PC-3 (cell line): ENCODE results near the gene ETFA. TPM values are rescaled to one million over a fixed set of nuclear protein-coding genes. Genes with fewer than 3 reads are reported as not detected.

Source experiments
- ATAC-seq: fragments of 200-7000 bp; cut with Tn5 transposase; 2 replicates; pipeline ENCODE4 v1.9.1; 2020; ENCODE audit warnings: mild to moderate bottlenecking, moderate library complexity
- BruUV-seq: library from RNA; stranded (reverse); fragments of 400-500 nt; replicated peaks from 2 replicates; lab custom pipeline; 2021; lab: Mats Ljungman, UMichigan
- CTCF ChIA-PET: fragments of 300-600 bp; sonication (Branson Sonifier 250); formaldehyde crosslinking; loops from one replicate; lab custom pipeline; 2022; ENCODE audit warnings: antibody characterized with exemption; lab: Charles Lee
- POLR2A ChIA-PET: fragments of 300-600 bp; sonication (Branson Sonifier 250); formaldehyde crosslinking; loops from one replicate; lab custom pipeline; 2022; ENCODE audit warnings: antibody characterized with exemption; ENCODE audit not compliant: unreplicated experiment; lab: Charles Lee
- DNase-seq: peaks from one replicate; pipeline ENCODE4 v3.0.0-alpha.2; 2015
- H2AFZ ChIP-seq: fragments of 300-600 bp; sonication (generic); 2 replicates; pipeline ENCODE4 v1.6.0; 2016; ENCODE audit warnings: antibody characterized with exemption, low read length
- H3F3A ChIP-seq: fragments of 300-600 bp; sonication (generic); one replicate; pipeline ENCODE4 v1.6.0; 2017; ENCODE audit warnings: antibody characterized with exemption, low read length, control low read depth, mild to moderate bottlenecking; ENCODE audit not compliant: unreplicated experiment
- H3K27ac ChIP-seq: fragments of 300-600 bp; sonication (generic); 2 replicates; pipeline ENCODE4 v1.5.1; 2016; ENCODE audit warnings: mild to moderate bottlenecking, low read length
- H3K27me3 ChIP-seq: fragments of 300-600 bp; sonication (generic); 2 replicates; pipeline ENCODE4 v1.6.1; 2016; ENCODE audit warnings: low read length, mixed read lengths
- H3K36me3 ChIP-seq: fragments of 300-600 bp; sonication (generic); 2 replicates; pipeline ENCODE4 v1.6.1; 2016; ENCODE audit warnings: low read depth, mixed run types, low read length, mixed read lengths
- H3K4me1 ChIP-seq: fragments of 300-600 bp; sonication (generic); 2 replicates; pipeline ENCODE4 v1.5.1; 2016; ENCODE audit warnings: low read length; ENCODE audit not compliant: insufficient read depth
- H3K4me2 ChIP-seq: fragments of 300-600 bp; sonication (generic); 2 replicates; pipeline ENCODE4 v1.6.0; 2016; ENCODE audit warnings: low read length
- H3K4me3 ChIP-seq: fragments of 300-600 bp; sonication (generic); 2 replicates; pipeline ENCODE4 v1.5.1; 2016; ENCODE audit warnings: mild to moderate bottlenecking, low read length, mixed read lengths
- H3K79me2 ChIP-seq: fragments of 300-600 bp; sonication (generic); 2 replicates; pipeline ENCODE4 v1.6.1; 2017; ENCODE audit warnings: low read length, mixed read lengths
- H3K9ac ChIP-seq: fragments of 300-600 bp; sonication (generic); 2 replicates; pipeline ENCODE4 v1.6.0; 2016; ENCODE audit warnings: mild to moderate bottlenecking, low read length
- H3K9me2 ChIP-seq: fragments of 300-600 bp; sonication (generic); replicated peaks from 2 replicates; pipeline ENCODE4 v1.6.1; 2016; ENCODE audit warnings: mixed run types, low read length, mixed read lengths
- H3K9me3 ChIP-seq: fragments of 300-600 bp; sonication (generic); 2 replicates; pipeline ENCODE4 v1.6.1; 2016; ENCODE audit warnings: low read length, mixed read lengths
- H4K20me1 ChIP-seq: fragments of 300-600 bp; sonication (generic); 2 replicates; pipeline ENCODE4 v1.6.1; 2016; ENCODE audit warnings: low read length, mixed read lengths
- CTCF ChIP-seq: fragments of 300-600 bp; sonication (generic); conservative IDR thresholded peaks from 2 replicates; pipeline ENCODE4 v1.5.1; 2017; ENCODE audit warnings: antibody characterized with exemption, low read depth, mild to moderate bottlenecking, low read length
- EZH2 ChIP-seq: fragments of 300-600 bp; sonication (generic); IDR thresholded peaks from one replicate; pipeline ENCODE4 v1.6.1; 2017; ENCODE audit warnings: antibody characterized with exemption, mild to moderate bottlenecking, low read length; ENCODE audit not compliant: unreplicated experiment
- EZH2phosphoT487 ChIP-seq: fragments of 300-600 bp; sonication (generic); IDR thresholded peaks from 2 replicates; pipeline ENCODE4 v1.6.1; 2018; ENCODE audit warnings: mild to moderate bottlenecking, antibody characterized with exemption, low read length, borderline replicate concordance
- intact Hi-C: fragments of 100-400 bp; cut with micrococcal nuclease; formaldehyde crosslinking; loops from 2 replicates; pipeline ENCODE4 v1.9.0; 2023
- total RNA-seq: library from RNA; depleted of rRNA; stranded (reverse); fragments of >200 nt; gene quantifications from 2 replicates; pipeline ENCODE4 v1.2.3, GENCODE V29; 2014

ETFA gene
- total RNA-seq, 1 experiment from 2014 or later, result 160 TPM

GRCh38 chr15:76193934-76194333, 117.3 kb downstream of the ETFA start:
- no peak for DNase-seq
- TF ChIP-seq EZH2phosphoT487 (no peak), CTCF (no peak), EZH2 (no peak)
- Histone ChIP-seq H3F3A (no peaks in the 10 kb centered on the region), H3K27me3 (no peaks in the 10 kb centered on the region), H3K9me2 (no peaks in the 10 kb centered on the region), H3K4me1 (peaks cover 34% of the 10 kb centered on the region), H3K36me3 (no peaks in the 10 kb centered on the region), H3K4me3 (no peak overlapping the region), H3K4me2 (no peak overlapping the region), H3K9me3 (no peaks in the 10 kb centered on the region), H4K20me1 (no peaks in the 10 kb centered on the region), H3K9ac (no peak overlapping the region), H2AFZ (no peak overlapping the region), H3K79me2 (no peaks in the 10 kb centered on the region), H3K27ac (no peak overlapping the region)
- no TSS peak for BruUV-seq
- ChIA-PET CTCF (no interaction called here), POLR2A (no interaction called here)
- ATAC-seq, result no peak
- intact Hi-C loops, result loop anchor here (10.0 kb wide), 1 partner anchor 91 kb away; no protein-coding TSS in a partner anchor

DNA sequence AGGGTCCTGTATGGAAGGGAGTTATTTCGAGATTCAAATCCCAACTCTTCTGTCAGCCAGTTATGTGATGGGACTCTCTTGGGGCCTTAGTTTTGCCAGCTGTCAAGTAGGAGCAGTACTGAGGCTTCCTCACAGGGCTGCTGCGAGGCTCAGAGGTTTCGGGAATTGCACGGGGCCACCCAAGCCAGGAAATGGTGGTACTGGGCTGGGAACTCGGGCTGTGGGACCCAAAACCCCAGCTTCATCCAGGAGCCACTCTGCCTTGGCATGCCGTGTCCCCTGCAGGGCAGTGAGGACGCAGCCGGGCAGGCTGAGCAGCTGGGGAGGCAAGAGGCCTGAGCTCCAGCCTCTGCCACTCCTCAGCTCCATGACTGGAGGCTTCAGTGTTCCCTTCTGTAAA, 118.6 kb downstream of the ETFA start:
- Histone ChIP-seq H3K27me3 (no peaks in the 10 kb centered on the region), H3K9me2 (no peaks in the 10 kb centered on the region), H3K4me3 (no peak overlapping the region), H2AFZ (no peak overlapping the region), H3K79me2 (no peaks in the 10 kb centered on the region), H3K27ac (no peak overlapping the region), H3K9me3 (no peaks in the 10 kb centered on the region), H3K9ac (no peak overlapping the region), H3F3A (no peaks in the 10 kb centered on the region), H3K4me1 (peaks cover 25% of the 10 kb centered on the region), H3K36me3 (no peaks in the 10 kb centered on the region), H4K20me1 (no peaks in the 10 kb centered on the region), H3K4me2 (no peak overlapping the region)
- DNase-seq, result no peak
- no TSS peak for BruUV-seq
- intact Hi-C loops, result loop anchor here (10.0 kb wide), 1 partner anchor 92 kb away; no protein-coding TSS in a partner anchor
- POLR2A ChIA-PET, result no interaction called here
- CTCF ChIA-PET, result no interaction called here
- TF ChIP-seq CTCF (no peak), EZH2 (no peak), EZH2phosphoT487 (no peak)
- no peak for ATAC-seq

DNA sequence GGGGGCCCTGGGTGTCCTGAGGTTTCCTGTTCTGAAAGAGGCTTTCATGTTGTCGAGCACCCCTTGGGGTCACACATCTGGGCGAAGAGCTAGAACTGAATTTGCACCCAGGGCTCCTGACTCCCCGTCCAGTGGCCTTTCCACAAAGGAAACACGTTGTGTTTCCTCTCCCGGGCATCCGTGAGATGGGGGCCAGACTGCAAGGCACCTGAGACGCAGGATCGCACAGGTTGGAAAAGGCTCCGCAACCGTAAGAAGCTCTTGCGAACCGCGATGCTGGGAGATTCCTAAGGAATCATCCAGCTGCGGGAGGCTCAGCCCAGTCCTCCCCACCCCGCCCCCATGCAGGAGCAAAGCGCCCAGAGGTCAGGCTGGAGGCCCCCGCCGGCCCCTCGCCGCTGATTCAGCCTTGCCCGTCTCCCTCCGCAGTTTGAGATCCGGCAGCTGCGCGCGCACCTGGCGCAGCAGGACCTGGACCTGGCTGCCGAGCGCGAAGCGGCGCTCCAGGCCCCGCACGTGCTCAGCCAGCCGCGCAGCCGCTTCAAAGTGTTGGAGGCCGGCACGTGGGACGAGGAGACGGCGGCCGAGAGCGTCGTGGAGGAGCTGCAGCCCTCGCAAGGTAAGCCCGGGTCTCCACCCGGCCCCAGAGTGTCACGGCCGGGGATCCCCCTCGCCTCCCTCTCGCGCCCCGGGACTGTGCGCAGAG, 119.6 kb downstream of the ETFA start:
- H4K20me1 ChIP-seq, result no peaks in the 10 kb centered on the region
- ChIA-PET POLR2A (no interaction called here), CTCF (interaction anchor here (1.0 kb wide), 1 partner anchor 44 kb away, joined by 3 read pairs; no protein-coding TSS in a partner anchor)
- H3K27me3 ChIP-seq, result no peaks in the 10 kb centered on the region
- H3K4me1 ChIP-seq, result peaks cover 15% of the 10 kb centered on the region
- DNase-seq, result no peak
- intact Hi-C loops, result loop anchor here (2.0 to 10.0 kb wide), 3 partner anchors 25 to 675 kb away; no protein-coding TSS in a partner anchor
- H3F3A ChIP-seq, result no peaks in the 10 kb centered on the region
- H3K79me2 ChIP-seq, result no peaks in the 10 kb centered on the region
- H3K9me2 ChIP-seq, result no peaks in the 10 kb centered on the region
- peak overlapping the region; percentile 79; the same call in 1 of the 2 replicates for H2AFZ ChIP-seq
- H3K36me3 ChIP-seq, result no peaks in the 10 kb centered on the region
- no peak overlapping the region for H3K4me3 ChIP-seq
- H3K4me2 ChIP-seq, result no peak overlapping the region
- H3K9ac ChIP-seq, result no peak overlapping the region
- BruUV-seq, result no TSS peak
- ATAC-seq, result no peak
- no peaks in the 10 kb centered on the region for H3K9me3 ChIP-seq
- TF ChIP-seq EZH2, result no peak
- TF ChIP-seq EZH2phosphoT487, result no peak
- no peak overlapping the region for H3K27ac ChIP-seq
